GM18502 (cell line): Measurements from ENCODE around the gene CDH13.

Experiments used
- ATAC-seq: cut with Tn5 transposase; IDR thresholded peaks from one replicate; pipeline ENCODE4 v1.9.1; 2021; ENCODE audit warnings: mild to moderate bottlenecking; ENCODE audit not compliant: unreplicated experiment, poor library complexity

The CDH13 gene

DNA sequence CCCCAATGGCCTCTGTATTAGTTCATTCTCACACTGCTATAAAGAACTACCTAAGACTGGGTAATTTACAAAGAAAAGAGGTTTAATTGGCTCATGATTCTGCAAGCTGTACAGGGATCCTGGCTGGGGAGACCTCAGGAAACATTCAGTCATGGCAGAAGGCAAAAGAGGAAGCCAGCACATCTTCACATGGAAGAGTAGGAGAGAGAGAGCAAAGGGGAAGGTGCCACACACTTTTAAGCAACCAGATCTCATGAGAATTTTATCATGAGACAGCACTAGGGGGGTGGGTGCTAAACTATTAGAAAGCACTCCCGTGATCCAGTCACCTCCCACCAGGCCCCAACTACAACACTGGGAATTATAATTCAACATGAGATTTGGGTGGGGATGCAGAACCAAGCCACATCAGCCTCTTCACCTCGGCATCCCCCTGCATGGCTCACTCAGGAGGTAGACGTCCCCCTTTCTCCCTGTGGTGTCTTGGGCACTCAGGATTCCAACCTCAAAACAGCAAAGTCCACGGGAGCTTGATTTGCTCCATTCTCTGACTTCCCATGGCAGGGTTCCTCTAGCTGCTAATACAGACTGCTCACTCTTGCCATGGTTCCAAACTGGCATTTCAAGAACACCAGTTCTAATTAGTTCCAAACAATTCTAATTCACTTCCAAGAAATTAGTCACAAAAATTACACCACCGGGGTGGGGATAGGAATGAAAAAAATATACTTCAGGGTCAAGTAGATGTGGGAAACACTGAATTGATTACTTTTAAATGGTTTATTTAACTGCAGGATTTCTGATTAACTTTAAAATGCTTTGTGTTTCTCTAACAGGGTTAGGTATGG lies 977.2 kb downstream of the CDH13 start:
- no peak for ATAC-seq

GRCh38 chr16:83606486-83607030 lies 979.8 kb downstream of the CDH13 start:
- no peak for ATAC-seq

DNA sequence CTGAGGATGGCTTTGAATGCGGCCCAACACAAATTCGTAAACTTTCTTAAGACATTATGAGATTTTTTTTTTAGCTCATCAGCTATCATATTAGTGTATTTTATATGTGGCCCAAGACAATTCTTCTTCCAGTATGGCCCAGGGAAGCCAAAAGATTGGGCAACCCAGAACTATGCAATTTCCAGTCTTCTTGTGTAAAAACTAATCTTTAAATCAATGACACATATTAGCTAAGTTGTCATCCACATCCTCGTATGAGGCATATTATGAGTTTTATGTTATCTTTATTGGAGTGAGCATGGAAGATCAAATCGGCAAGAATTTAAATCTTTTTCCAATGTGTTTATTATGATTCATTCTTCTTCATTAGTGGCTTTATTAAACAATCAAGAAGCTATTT lies 982.4 kb downstream of the CDH13 start:
- no peak for ATAC-seq

DNA sequence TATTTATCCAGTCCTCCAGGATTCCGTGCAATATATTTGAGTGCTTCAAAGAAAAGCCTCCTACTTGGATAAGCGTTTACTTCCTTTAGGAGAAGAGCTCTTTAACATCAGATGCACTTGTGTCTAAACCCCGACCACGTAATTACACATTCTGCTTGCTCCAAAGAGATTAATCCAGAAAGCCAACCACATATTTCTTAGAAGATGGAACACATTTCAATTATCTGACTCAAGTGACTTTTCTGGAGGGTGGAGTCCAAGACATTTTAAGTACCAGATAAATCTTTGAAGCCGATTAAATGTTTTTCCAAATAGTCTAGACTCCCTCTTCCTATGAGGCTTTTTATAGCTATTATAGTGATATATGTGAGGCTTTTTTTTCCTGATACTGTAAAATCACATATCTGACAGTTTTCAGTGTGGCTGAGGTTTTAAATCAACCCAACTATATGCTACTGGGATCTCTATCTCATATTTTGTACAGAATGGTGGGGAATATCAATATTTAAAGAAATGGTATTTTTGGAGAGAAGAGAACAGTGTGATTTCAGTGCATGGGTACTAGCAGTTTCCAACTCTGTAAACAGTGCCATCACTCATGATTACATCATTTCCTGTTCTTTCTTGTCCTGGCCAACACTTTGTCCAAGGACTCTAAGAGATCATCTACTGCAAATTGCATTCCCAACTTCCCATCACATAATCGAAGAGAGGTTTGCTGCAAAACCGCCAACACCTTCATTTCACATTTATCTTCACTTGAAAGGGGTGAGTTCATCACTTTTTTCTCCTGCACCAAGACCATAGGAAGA lies 988.6 kb downstream of the CDH13 start:
- no peak for ATAC-seq

GRCh38 chr16:83615953-83616350 lies 989.2 kb downstream of the CDH13 start:
- ATAC-seq: no peak

DNA sequence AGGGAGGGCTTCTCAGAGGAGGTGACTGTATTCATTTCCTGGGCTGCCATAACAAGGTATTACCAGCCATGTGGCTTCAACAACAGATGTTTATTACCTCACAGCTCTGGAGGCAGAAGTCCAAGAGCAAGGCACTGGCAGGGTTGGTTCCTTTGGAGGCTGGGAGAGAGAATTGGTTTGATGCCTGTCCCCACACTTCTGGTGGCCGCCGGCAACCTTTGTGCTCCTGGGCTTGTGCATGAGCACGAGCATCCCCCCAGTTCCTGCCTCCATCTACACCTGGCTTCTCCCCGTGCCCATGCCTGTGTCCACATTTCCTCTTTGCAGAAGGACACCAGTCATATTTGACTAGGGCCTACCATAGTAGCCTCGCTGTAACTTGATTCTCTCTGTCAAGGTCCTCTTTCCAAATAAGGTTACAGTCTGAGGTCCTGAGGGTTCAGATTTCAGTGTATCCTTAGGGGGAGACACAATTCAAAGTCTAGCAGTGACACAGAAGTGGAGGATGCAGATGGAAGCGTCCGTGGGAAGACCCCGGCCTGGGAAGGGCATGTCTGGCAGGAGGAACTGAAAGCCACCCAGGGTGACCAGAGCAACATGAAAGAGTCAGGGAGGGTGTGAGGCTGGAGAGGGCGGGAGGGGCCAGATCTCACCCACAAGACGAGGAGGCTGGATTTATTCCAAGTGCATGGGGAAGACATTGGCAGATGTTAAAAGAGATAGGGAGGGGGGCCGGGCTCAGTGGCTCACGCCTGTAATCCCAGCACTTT lies 992.8 kb downstream of the CDH13 start:
- ATAC-seq: no peak

DNA sequence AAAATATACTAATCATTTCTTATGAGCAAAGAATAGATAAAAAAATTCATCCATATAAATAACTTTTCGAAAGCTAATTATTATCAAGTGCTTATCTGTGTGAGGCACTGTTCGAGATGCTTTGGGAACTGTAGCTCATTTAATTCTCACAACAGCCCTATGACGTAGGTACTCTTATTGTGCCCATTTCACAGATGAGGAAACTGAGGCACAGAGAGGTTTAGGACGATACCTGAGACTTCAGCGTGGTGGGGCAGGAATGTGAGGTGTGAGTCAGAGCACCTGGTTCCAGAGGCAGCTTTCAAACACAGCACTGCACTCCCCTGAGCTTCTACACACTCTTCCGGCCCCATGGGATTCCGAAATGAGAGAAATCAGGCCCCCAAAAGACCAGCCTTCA lies 995.2 kb downstream of the CDH13 start:
- ATAC-seq: no peak

DNA sequence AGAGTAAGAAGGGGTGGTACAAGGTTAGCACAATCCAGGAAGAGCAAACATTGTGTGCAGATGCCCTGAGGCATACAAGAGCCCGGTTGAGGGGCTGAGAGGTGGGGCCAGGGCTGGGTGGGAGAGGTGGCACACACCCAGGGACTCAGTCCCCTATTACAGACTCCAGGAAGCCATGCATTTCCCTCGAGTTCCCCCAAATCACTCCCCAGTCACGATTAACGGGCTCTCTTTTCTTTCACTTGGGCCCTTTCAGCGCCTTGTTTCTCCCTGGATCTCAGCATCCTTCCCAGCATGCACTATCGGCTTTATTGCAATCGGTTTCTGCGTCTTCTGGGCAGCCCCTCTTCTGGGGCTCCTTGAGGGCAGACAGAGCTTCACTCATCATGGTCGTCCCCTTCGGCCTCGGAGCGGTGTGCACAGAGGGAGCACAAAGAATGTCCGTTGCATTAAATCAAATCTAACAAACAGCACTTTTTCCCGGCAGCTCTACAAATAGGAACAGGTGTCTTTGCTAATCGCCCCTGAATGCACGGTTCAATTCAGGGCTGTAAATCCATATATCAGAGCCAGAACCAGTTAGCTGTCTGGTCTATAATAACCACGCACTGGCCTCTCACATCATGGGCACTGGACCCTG lies 996.4 kb downstream of the CDH13 start:
- no peak for ATAC-seq

- no peak for ATAC-seq
Measured at GRCh38 chr16:83623892-83624291, 997.1 kb downstream of the CDH13 start.

DNA sequence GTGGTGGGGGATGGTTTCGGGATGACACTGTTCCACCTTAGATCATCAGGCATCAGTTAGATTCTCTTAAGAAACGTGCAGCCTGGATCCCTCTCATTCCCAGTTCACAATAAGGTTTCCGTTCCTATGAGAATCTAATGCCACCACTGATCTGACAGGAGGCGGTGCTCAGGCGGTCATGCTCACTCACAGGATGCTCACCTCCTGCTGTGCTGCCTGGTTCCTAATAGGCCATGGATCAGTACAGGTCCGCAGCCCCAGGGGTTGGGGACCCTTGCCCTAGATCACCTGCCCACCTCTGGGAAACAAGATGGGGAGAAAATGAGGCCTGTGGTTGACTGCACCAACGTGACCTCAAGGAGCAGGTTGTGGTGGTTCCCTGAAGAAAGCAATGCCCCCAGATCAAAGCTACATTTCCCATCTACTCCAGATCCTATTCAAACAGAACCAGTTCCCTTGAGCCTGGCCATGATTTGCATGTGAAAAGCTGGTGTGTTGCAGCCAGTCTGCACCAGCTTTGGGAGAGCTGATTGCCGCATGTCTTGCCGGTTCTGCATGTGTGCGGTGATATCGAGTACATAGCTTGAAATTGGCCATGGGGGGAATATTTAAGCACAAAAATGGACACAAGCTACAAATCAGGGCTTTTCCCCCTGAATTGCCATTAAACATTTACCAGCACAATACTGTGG lies 997.8 kb downstream of the CDH13 start:
- no peak for ATAC-seq

DNA sequence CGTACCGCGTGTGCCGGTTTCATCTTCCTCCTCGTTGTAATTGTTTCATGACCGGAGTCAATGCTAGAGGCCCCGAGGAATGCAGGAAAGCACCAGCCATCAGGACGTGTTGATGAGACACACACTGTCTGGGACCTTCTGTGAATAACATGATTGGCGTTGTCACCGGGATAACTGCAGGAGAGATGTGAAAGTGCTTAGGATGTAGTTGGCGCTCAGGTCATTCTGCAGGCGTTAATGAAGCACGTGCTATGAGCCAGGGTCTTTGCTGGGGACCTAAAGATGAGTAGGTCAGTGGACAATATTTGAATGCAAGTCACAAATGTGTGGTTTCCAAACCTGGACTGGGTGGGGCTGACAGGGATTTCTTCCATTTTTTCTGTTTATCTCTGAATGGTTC lies 999.4 kb downstream of the CDH13 start:
- ATAC-seq: no peak

GRCh38 chr16:83626676-83627075 lies 999.9 kb downstream of the CDH13 start:
- ATAC-seq: no peak

- no peak for ATAC-seq
Measured at GRCh38 chr16:83627996-83628395, 1001.2 kb downstream of the CDH13 start.

GRCh38 chr16:83629426-83629825 lies 1002.7 kb downstream of the CDH13 start:
- no peak for ATAC-seq

- no peak for ATAC-seq
Measured at GRCh38 chr16:83629836-83630235, 1003.1 kb downstream of the CDH13 start.

DNA sequence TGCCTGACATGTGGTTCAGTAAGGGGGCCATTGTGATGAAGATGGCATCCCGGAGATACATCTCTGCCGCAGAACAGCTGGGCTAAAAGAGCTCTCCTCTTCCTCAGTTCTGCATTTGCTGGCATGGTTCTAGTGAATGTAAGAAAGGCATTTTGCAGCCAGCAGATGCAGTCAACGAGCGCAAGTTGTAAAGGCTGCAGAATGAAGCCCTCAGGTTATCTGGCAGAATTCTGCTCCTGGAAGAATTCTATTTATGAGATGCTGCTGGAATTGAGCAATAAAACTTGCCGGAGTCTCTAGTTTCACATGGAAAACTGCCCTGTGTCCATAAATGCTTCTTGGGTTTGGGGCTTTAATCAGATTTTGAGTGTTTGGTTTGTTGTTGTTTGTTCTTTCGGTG lies 1004.2 kb downstream of the CDH13 start:
- no peak for ATAC-seq

GRCh38 chr16:83633286-83633685 lies 1006.5 kb downstream of the CDH13 start:
- no peak for ATAC-seq

DNA sequence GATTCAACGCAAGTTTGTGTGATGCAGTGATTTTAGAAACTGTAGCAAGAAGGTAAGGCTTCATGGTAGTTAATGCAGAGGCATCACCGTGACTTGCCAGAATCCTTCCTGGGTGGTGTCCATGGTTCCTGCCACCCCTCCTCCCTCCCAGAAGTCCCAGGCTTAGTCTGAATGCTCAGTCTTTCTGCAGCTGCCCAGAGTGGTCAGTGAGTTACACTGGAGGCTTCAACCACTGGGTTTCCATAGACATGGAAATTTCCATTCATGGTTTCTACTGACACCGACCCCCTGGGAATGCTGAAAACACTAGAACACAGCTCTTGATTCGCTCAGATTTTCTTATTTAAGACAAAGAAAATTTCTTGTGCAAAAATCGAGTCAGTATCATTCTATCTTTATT lies 1021.6 kb downstream of the CDH13 start:
- ATAC-seq: no peak

GRCh38 chr16:83651871-83652270 lies 1025.1 kb downstream of the CDH13 start:
- no peak for ATAC-seq

DNA sequence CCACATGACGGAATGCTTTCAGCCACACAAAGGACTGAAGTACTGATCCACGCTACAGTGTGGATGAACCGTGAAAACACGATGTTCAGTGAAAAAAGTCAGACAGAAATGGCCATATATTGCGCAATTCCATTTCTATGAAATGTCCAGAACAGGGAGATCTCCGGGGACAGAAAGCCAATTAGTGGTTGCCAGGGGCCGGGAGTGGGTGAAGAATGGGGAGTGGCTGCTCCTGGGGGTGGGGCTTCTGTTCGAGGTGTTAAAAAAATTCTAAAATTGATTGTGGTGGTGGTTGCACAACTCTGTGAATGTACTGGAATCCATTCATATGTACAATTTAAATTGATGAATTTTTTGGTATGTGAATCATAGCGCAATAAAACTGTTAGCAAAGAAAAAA lies 1026.2 kb downstream of the CDH13 start:
- no peak for ATAC-seq
